C4-2B (cell line): ENCODE measurements around the gene ZNF576.

ENCODE experiments used
- CTCF ChIP-seq: fragments of 450-650 bp; conservative IDR thresholded peaks from 2 replicates; pipeline ENCODE4 v1.5.1; 2017; ENCODE audit warnings: mild to moderate bottlenecking
- ZFX ChIP-seq: fragments of 450-650 bp; IDR thresholded peaks from 2 replicates; pipeline ENCODE4 v1.6.1; 2017

- TF ChIP-seq CTCF, result no peak
- no peak for TF ChIP-seq ZFX
Measured at GRCh38 chr19:43640424-43640757, 44.0 kb downstream of the ZNF576 start.
